ENCODE measurements around the gene FUT4.

DNA sequence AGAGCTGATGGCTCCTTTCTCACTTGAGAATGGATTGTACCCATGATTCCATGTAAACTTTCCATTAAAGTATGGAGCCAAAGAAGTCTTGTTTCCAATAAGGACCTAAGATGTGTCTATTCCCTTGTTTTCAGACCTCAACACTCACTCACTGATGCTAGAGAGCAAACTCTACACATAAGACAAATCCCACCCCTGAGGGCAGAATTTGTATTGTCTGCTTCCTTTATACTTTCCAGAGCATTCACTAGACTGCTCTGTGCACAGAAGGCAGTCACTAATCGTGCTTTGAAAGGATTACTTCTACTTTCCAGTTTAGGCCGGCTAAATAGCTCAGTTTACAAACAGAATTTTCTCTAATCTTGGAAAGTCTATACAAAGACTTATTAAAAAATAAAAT lies 43.5 kb upstream of the FUT4 start:
- TF ChIP-seq POLR2A (IDR thresholded peaks at IDR 0.05; ENCODE audit: low read length) (no peak), CEBPB (IDR thresholded peaks at IDR 0.05) (no peak), EP300 (IDR thresholded peaks at IDR 0.05) (no peak), SREBF2 (IDR thresholded peaks at IDR 0.05) (no peak), PHF8 (IDR thresholded peaks at IDR 0.05; ENCODE audit: borderline replicate concordance, low read depth) (no peak), POLR2AphosphoS2 (conservative IDR thresholded peaks at IDR 0.05; ENCODE audit: low read length) (no peak), ZFP36 (IDR thresholded peaks at IDR 0.05; ENCODE audit: borderline replicate concordance, partially characterized antibody) (no peak), KDM1A (IDR thresholded peaks at IDR 0.05; ENCODE audit: low read depth) (no peak)
- TF ChIP-seq, protein P1, sequence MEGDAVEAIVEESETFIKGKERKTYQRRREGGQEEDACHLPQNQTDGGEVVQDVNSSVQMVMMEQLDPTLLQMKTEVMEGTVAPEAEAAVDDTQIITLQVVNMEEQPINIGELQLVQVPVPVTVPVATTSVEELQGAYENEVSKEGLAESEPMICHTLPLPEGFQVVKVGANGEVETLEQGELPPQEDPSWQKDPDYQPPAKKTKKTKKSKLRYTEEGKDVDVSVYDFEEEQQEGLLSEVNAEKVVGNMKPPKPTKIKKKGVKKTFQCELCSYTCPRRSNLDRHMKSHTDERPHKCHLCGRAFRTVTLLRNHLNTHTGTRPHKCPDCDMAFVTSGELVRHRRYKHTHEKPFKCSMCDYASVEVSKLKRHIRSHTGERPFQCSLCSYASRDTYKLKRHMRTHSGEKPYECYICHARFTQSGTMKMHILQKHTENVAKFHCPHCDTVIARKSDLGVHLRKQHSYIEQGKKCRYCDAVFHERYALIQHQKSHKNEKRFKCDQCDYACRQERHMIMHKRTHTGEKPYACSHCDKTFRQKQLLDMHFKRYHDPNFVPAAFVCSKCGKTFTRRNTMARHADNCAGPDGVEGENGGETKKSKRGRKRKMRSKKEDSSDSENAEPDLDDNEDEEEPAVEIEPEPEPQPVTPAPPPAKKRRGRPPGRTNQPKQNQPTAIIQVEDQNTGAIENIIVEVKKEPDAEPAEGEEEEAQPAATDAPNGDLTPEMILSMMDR (IDR thresholded peaks at IDR 0.05): no peak
- TF ChIP-seq, protein P2, sequence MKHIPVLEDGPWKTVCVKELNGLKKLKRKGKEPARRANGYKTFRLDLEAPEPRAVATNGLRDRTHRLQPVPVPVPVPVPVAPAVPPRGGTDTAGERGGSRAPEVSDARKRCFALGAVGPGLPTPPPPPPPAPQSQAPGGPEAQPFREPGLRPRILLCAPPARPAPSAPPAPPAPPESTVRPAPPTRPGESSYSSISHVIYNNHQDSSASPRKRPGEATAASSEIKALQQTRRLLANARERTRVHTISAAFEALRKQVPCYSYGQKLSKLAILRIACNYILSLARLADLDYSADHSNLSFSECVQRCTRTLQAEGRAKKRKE (CRISPR knock-in tag; IDR thresholded peaks at IDR 0.05; ENCODE audit: low read depth): no peak
- TF ChIP-seq, protein P3, sequence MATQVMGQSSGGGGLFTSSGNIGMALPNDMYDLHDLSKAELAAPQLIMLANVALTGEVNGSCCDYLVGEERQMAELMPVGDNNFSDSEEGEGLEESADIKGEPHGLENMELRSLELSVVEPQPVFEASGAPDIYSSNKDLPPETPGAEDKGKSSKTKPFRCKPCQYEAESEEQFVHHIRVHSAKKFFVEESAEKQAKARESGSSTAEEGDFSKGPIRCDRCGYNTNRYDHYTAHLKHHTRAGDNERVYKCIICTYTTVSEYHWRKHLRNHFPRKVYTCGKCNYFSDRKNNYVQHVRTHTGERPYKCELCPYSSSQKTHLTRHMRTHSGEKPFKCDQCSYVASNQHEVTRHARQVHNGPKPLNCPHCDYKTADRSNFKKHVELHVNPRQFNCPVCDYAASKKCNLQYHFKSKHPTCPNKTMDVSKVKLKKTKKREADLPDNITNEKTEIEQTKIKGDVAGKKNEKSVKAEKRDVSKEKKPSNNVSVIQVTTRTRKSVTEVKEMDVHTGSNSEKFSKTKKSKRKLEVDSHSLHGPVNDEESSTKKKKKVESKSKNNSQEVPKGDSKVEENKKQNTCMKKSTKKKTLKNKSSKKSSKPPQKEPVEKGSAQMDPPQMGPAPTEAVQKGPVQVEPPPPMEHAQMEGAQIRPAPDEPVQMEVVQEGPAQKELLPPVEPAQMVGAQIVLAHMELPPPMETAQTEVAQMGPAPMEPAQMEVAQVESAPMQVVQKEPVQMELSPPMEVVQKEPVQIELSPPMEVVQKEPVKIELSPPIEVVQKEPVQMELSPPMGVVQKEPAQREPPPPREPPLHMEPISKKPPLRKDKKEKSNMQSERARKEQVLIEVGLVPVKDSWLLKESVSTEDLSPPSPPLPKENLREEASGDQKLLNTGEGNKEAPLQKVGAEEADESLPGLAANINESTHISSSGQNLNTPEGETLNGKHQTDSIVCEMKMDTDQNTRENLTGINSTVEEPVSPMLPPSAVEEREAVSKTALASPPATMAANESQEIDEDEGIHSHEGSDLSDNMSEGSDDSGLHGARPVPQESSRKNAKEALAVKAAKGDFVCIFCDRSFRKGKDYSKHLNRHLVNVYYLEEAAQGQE (IDR thresholded peaks at IDR 0.05): no peak
